K562 (cell line): Measurements from ENCODE around the gene ZSWIM6. TPM values are rescaled to one million over a fixed set of nuclear protein-coding genes. Genes with fewer than 3 reads are reported as not detected.

ENCODE experiments used
- ATAC-seq: fragments of 200-7000 bp; cut with Tn5 transposase; 3 replicates; pipeline ENCODE4 v1.9.1; 2020; ENCODE audit warnings: moderate library complexity
- BruUV-seq: library from RNA; stranded (reverse); fragments of 400-500 nt; replicated peaks from 2 replicates; lab custom pipeline; 2021; lab: Mats Ljungman, UMichigan
- CTCF ChIA-PET: fragments of 300-600 bp; formaldehyde crosslinking; extraction: SDS; loops from one replicate; lab custom pipeline; 2021; ENCODE audit warnings: low intra/inter-chr PET ratio; lab: Yijun Ruan, JAX
- POLR2A ChIA-PET: fragments of 300-600, 350-650 bp; sonication (Branson Sonifier 250); formaldehyde crosslinking; extraction: SDS; loops from one replicate; lab custom pipeline; 2021; ENCODE audit warnings: antibody characterized with exemption, inconsistent platforms; lab: Yijun Ruan, JAX
- DNase-seq, 4 experiments: peaks; one replicate each; pipeline versions ENCODE4 v3.0.0 to v3.0.0-alpha.2; 2011 to 2018; ENCODE audit warnings: low spot score in 3 of 4, mixed read lengths in 3 of 4; ENCODE audit errors: extremely low read depth in 1 of 4
- FAIRE-seq: peaks from 2 replicates; lab custom pipeline; 2011; peaks lifted over from hg19 to GRCh38; lab: Jason Lieb, UNC
- H2AFZ ChIP-seq: 2 replicates; pipeline ENCODE4 v1.6.0; 2011; ENCODE audit warnings: low read depth, low read length, control low read depth, inconsistent platforms
- H3K27ac ChIP-seq: fragments of 200-600 bp; 3 replicates; pipeline ENCODE4 v1.8.0; 2011; ENCODE audit warnings: low read depth, mild to moderate bottlenecking, control low read depth, inconsistent platforms, low read length, moderate library complexity, mixed read lengths; ENCODE audit errors: extremely low read depth
- H3K27me3 ChIP-seq, 2 experiments: fragments of 300-600 bp in 1 of 2; 2 replicates in 1 of 2; 3 replicates in 1 of 2; pipeline versions ENCODE4 v1.6.0 to v1.8.0; 2011; ENCODE audit warnings: inconsistent platforms in 2 of 2, low read length in 2 of 2, mild to moderate bottlenecking in 1 of 2, mixed read lengths in 1 of 2, moderate library complexity in 1 of 2; ENCODE audit not compliant: control insufficient read depth in 2 of 2, insufficient read depth in 2 of 2
- H3K36me3 ChIP-seq: fragments of 300-600 bp; 3 replicates; pipeline ENCODE4 v1.8.0; 2011; ENCODE audit warnings: mild to moderate bottlenecking, low read length, inconsistent platforms; ENCODE audit not compliant: control insufficient read depth, insufficient read depth
- H3K4me1 ChIP-seq, 2 experiments: fragments of 200-600 bp in 1 of 2; replicated peaks in 1 of 2; 2 replicates in 1 of 2; 3 replicates in 1 of 2; pipeline versions ENCODE4 v1.5.1 to v1.8.0; 2011; ENCODE audit warnings: inconsistent platforms in 2 of 2, low read length in 2 of 2, mild to moderate bottlenecking in 1 of 2, mixed read lengths in 1 of 2, moderate library complexity in 1 of 2; ENCODE audit not compliant: control insufficient read depth in 2 of 2, insufficient read depth in 2 of 2
- H3K4me2 ChIP-seq: 2 replicates; pipeline ENCODE4 v1.6.1; 2011; ENCODE audit warnings: low read length, control low read depth, inconsistent platforms, mixed read lengths; ENCODE audit not compliant: insufficient read depth
- H3K4me3 ChIP-seq: fragments of 200-600 bp; sonication (generic), shearing (Covaris generic); 2 replicates; pipeline ENCODE4 v1.5.1; 2016; ENCODE audit warnings: control low read depth, inconsistent platforms
- H3K79me2 ChIP-seq: fragments of 200-600 bp; 3 replicates; pipeline ENCODE4 v1.8.0; 2011; ENCODE audit warnings: low read length, inconsistent platforms; ENCODE audit not compliant: control insufficient read depth, insufficient read depth
- H3K9ac ChIP-seq, 2 experiments: 2 replicates each; pipeline versions ENCODE4 v1.6.0 to v1.6.1; 2011; ENCODE audit warnings: low read depth in 2 of 2, low read length in 2 of 2, control low read depth in 1 of 2, inconsistent platforms in 1 of 2, mild to moderate bottlenecking in 1 of 2, mixed read lengths in 1 of 2; ENCODE audit not compliant: insufficient read depth in 1 of 2
- H3K9me1 ChIP-seq: one replicate; pipeline ENCODE4 v1.6.0; 2011; ENCODE audit warnings: inconsistent platforms, mild to moderate bottlenecking, low read length, moderate library complexity; ENCODE audit not compliant: control insufficient read depth, insufficient read depth
- H3K9me3 ChIP-seq: replicated peaks from 2 replicates; pipeline ENCODE4 v1.5.1; 2011; ENCODE audit warnings: low read depth, low read length, inconsistent platforms; ENCODE audit not compliant: control insufficient read depth, insufficient read depth
- H4K20me1 ChIP-seq: replicated peaks from 2 replicates; pipeline ENCODE4 v1.6.1; 2011; ENCODE audit warnings: low read length, inconsistent platforms, mixed read lengths; ENCODE audit not compliant: control insufficient read depth, insufficient read depth
- EZH2 ChIP-seq: IDR thresholded peaks from 2 replicates; pipeline ENCODE4 v1.6.1; 2012; ENCODE audit warnings: low read depth, mild to moderate bottlenecking, inconsistent platforms, low read length, borderline replicate concordance
- PHF20 ChIP-seq: fragments of 450-650 bp; IDR thresholded peaks from 2 replicates; pipeline ENCODE4 v1.6.1; 2018; ENCODE audit not compliant: partially characterized antibody
- SOX6 ChIP-seq: fragments of 450-650 bp; IDR thresholded peaks from 2 replicates; pipeline ENCODE4 v1.6.1; 2014; ENCODE audit warnings: mild to moderate bottlenecking
- TFAP4 ChIP-seq: sonication (generic); formaldehyde crosslinking; IDR thresholded peaks from 2 replicates; pipeline ENCODE4 v1.8.0; 2022; ENCODE audit warnings: missing genetic modification reagents, mild to moderate bottlenecking, moderate library complexity, borderline replicate concordance
- U2AF1 ChIP-seq: fragments of 200-400 bp; formaldehyde crosslinking; optimal IDR thresholded peaks from 2 replicates; pipeline ENCODE3; 2017; ENCODE audit warnings: mild to moderate bottlenecking, low read depth, low read length, moderate library complexity
- ZKSCAN8 ChIP-seq: fragments of 200-800 bp; sonication (Bioruptor generic); IDR thresholded peaks from 2 replicates; pipeline ENCODE4 v1.6.1; 2016; ENCODE audit warnings: missing genetic modification characterization, missing compliant biosample characterization
- WGBS: fragments of 100-300 bp; shearing (Covaris generic); methylation state at CpG from one replicate; pipeline ENCODE4 v1.1.6; 2016; ENCODE audit warnings: low coverage, mixed read lengths; ENCODE audit not compliant: insufficient coverage; ENCODE audit errors: missing lambda C conversion rate; 5-methylcytosine and 5-hydroxymethylcytosine counted together
- in situ Hi-C: fragments of 300-500 bp; cut with MboI; formaldehyde crosslinking; loops from 4 replicates; pipeline ENCODE4 v1.15.0; 2018; ENCODE audit warnings: inconsistent platforms, mixed read lengths
- intact Hi-C: fragments of 100-400 bp; cut with micrococcal nuclease; formaldehyde crosslinking; loops from 2 replicates; pipeline ENCODE4 v1.14.2; 2022
- polyA plus RNA-seq, 8 experiments: library from polyadenylated mRNA; depleted of rRNA in 4 of 8; stranded (reverse) in 5 of 8; unstranded in 3 of 8; fragments of >200 nt; fragmentation: Nextera tagmentation in 2 of 8; fragmentation: Illumina TruSeq in 1 of 8; extraction: Ambion mirVana in 2 of 8; extraction: Trizol in 1 of 8; gene quantifications; 2 replicates each; pipeline versions ENCODE4 v1.2.1 to v1.2.3, GENCODE V29; 2011 to 2014; ENCODE audit warnings: inconsistent platforms in 1 of 8, missing spikeins in 1 of 8
- total RNA-seq, 7 experiments: library from RNA; depleted of rRNA in 6 of 7; stranded (reverse); fragments of >200 nt in 6 of 7; fragmentation: Illumina TruSeq in 2 of 7; extraction: Trizol in 2 of 7; gene quantifications; 2 replicates each; pipeline versions ENCODE4 v1.2.1 to v1.2.3, GENCODE V29; 2011 to 2021; ENCODE audit warnings: low replicate concordance in 1 of 7
- TF ChIP-seq, protein P1 (sequence below): sonication (generic); formaldehyde crosslinking; IDR thresholded peaks from 2 replicates; pipeline ENCODE4 v1.8.0; 2022; ENCODE audit warnings: mild to moderate bottlenecking, missing genetic modification reagents

Gene ZSWIM6
- total and polyA plus RNA-seq, 9 of the 15 experiments (the other 6 are each of a cell fraction or from before 2014, with no cell fraction given): 0.81 to 3.2 (median 2.0) TPM

- WGBS: 3% methylated on average over 29 of the region's 30 CpGs
- Histone ChIP-seq H3K9me1 (no peaks in the 10 kb centered on the region), H3K27ac (no peak overlapping the region), H3K4me3 (peak overlapping the region; percentile 49), H3K79me2 (no peaks in the 10 kb centered on the region), H3K27me3 (peaks cover 42 to 56% of the 10 kb centered on the region in 2 experiments), H3K9me3 (no peaks in the 10 kb centered on the region), H3K4me2 (peak overlapping the region; percentile 76; the same call in 1 of the 2 replicates), H4K20me1 (peaks cover 26% of the 10 kb centered on the region), H3K9ac (peak overlapping the region in 1 of 2 experiments; percentile 87; a peak in 2 of 4 replicates), H3K4me1 (peaks cover 0 to 30% of the 10 kb centered on the region in 2 experiments; a peak in 2 of 5 replicates), H3K36me3 (no peaks in the 10 kb centered on the region), H2AFZ (peak overlapping the region; percentile 77)
- in situ Hi-C loops: no loop called here
- TF ChIP-seq U2AF1: no peak
- 0 out of 2 replicates have a peak, but pooled peaks have one; percentile 47 for TF ChIP-seq ZKSCAN8
- TF ChIP-seq, protein P1, sequence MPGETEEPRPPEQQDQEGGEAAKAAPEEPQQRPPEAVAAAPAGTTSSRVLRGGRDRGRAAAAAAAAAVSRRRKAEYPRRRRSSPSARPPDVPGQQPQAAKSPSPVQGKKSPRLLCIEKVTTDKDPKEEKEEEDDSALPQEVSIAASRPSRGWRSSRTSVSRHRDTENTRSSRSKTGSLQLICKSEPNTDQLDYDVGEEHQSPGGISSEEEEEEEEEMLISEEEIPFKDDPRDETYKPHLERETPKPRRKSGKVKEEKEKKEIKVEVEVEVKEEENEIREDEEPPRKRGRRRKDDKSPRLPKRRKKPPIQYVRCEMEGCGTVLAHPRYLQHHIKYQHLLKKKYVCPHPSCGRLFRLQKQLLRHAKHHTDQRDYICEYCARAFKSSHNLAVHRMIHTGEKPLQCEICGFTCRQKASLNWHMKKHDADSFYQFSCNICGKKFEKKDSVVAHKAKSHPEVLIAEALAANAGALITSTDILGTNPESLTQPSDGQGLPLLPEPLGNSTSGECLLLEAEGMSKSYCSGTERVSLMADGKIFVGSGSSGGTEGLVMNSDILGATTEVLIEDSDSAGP: 0 out of 2 replicates have a peak, but pooled peaks have one; percentile 55
- peak; percentile 70; the same call in 1 of the 2 replicates for TF ChIP-seq SOX6
- TF ChIP-seq TFAP4 (CRISPR knock-in tag): peak; percentile 14; the same call in 1 of the 2 replicates
- 0 out of 2 replicates have a peak, but pooled peaks have one; percentile 56 for TF ChIP-seq EZH2
- no peak for TF ChIP-seq PHF20
- POLR2A ChIA-PET: interaction anchor here (0.6 kb wide), 1 partner anchor 16 kb away, joined by 3 read pairs; no protein-coding TSS in a partner anchor
- DNase-seq: peak in 3 of 4 experiments; percentile 10 to 14 (median 12)
- CTCF ChIA-PET: no interaction called here
- peak; percentile 19 for FAIRE-seq
- intact Hi-C loops: loop anchor here (5.0 kb wide), 1 partner anchor 168 kb away; the partner anchor contains the start of gene SMIM15
- no TSS peak for BruUV-seq
- no peak for ATAC-seq
Measured at GRCh38 chr5:61330341-61330844, 1.7 kb upstream of the ZSWIM6 start.
